ENCODE results near the gene TTLL8. TPM values are rescaled to one million over a fixed set of nuclear protein-coding genes. Genes with fewer than 3 reads are reported as not detected.
"Not testable (repeated sequence)": the region's sequence is repeated elsewhere in the genome, so short reads cannot be mapped to it uniquely, and the experiment has no call there.

Gene TTLL8
- total RNA-seq, 1 donor from 2014 or later = not detected

- intact Hi-C loops (cut with micrococcal nuclease) = loop anchor here (1.0 to 2.0 kb wide), 3 partner anchors 17 to 63 kb away; no protein-coding TSS in a partner anchor
- Mint-ChIP-seq H3K36me3 (ENCODE audit: low read depth) (no peaks in the 10 kb centered on the region), H3K9me3 (peaks cover 20% of the 10 kb centered on the region), H3K4me1 (ENCODE audit: low read depth) (peaks cover 3% of the 10 kb centered on the region), H3K27me3 (ENCODE audit: low read depth) (peaks cover 4% of the 10 kb centered on the region), H3K4me3 (ENCODE audit: low read depth) (no peak overlapping the region), H3K27ac (no peak overlapping the region)
- no peak for DNase-seq (ENCODE audit: low spot score)
Measured at GRCh38 chr22:49993649-49994360, 64.3 kb downstream of the TTLL8 start.

- H3K27ac Mint-ChIP-seq = no peak overlapping the region
- intact Hi-C loops (cut with micrococcal nuclease) = loop anchor here (1.0 to 2.0 kb wide), 3 partner anchors 16 to 62 kb away; no protein-coding TSS in a partner anchor
- DNase-seq (ENCODE audit: low spot score) = peak; percentile 49
- H3K9me3 Mint-ChIP-seq = peaks cover 25% of the 10 kb centered on the region
- H3K4me1 Mint-ChIP-seq (ENCODE audit: low read depth) = peaks cover 3% of the 10 kb centered on the region
- peaks cover 7% of the 10 kb centered on the region for H3K27me3 Mint-ChIP-seq (ENCODE audit: low read depth)
- H3K4me3 Mint-ChIP-seq (ENCODE audit: low read depth) = no peak overlapping the region
- peaks cover 3% of the 10 kb centered on the region for H3K36me3 Mint-ChIP-seq (ENCODE audit: low read depth)
Measured at GRCh38 chr22:49992921-49993648, 65.0 kb downstream of the TTLL8 start.

- intact Hi-C loops (cut with micrococcal nuclease) = loop anchor here (2.0 kb wide), 1 partner anchor 15 kb away; no protein-coding TSS in a partner anchor
- H3K27ac Mint-ChIP-seq = no peak overlapping the region
- no peak for DNase-seq (ENCODE audit: low spot score)
- no peak overlapping the region for H3K4me3 Mint-ChIP-seq (ENCODE audit: low read depth)
- peaks cover 3% of the 10 kb centered on the region for H3K4me1 Mint-ChIP-seq (ENCODE audit: low read depth)
- H3K9me3 Mint-ChIP-seq = peaks cover 30% of the 10 kb centered on the region
- peaks cover 3% of the 10 kb centered on the region for H3K36me3 Mint-ChIP-seq (ENCODE audit: low read depth)
- H3K27me3 Mint-ChIP-seq (ENCODE audit: low read depth) = peaks cover 9% of the 10 kb centered on the region
Measured at GRCh38 chr22:49991907-49992533, 66.1 kb downstream of the TTLL8 start.

DNA sequence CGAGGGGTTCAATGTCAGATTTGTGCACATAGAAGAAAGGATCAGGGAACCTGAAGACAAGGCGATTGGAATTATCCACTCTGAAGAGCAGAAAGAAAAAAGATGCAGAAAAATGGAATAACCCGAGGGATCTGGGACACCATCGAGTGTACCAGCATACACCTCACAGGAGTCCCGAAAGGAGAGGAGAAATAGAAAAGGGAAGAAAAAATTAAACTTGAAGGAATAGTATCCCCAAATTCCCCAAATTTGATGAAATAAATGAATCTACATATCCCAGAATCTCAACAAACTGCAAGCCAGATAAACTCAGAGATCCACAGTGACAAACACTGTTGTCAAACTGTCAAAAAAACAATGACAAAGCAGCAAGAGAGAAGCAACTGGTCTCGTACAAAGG is 66.9 kb downstream of the TTLL8 start:
- H3K4me3 Mint-ChIP-seq (ENCODE audit: low read depth) = no peak overlapping the region
- H3K27me3 Mint-ChIP-seq (ENCODE audit: low read depth) = peaks cover 17% of the 10 kb centered on the region
- H3K4me1 Mint-ChIP-seq (ENCODE audit: low read depth) = peaks cover 3% of the 10 kb centered on the region
- intact Hi-C loops (cut with micrococcal nuclease) = no loop called here
- peaks cover 3% of the 10 kb centered on the region for H3K36me3 Mint-ChIP-seq (ENCODE audit: low read depth)
- H3K27ac Mint-ChIP-seq = no peak overlapping the region
- H3K9me3 Mint-ChIP-seq = peaks cover 38% of the 10 kb centered on the region
- DNase-seq (ENCODE audit: low spot score) = no peak

DNA sequence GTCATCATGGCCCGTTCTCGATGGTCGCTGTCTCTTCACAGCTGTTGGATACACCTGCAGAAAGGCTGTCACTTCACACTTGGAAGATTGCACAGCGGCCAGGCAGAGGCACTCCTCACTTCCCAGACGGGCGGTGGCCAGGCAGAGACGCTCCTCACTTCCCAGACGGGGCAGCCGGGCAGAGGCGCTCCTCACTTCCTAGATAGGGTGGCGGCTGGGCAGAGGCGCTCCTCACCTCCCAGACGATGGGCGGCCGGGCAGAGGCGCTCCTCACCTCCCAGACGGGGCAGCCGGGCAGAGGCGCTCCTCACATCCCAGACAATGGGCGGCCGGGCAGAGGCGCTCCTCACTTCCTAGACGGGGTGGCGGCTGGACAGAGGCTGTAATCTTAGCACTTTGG is 68.3 kb downstream of the TTLL8 start:
- intact Hi-C loops (cut with micrococcal nuclease); H3K4me3 Mint-ChIP-seq (ENCODE audit: low read depth); H3K27ac Mint-ChIP-seq; H3K4me1 Mint-ChIP-seq (ENCODE audit: low read depth); DNase-seq (ENCODE audit: low spot score); H3K36me3 Mint-ChIP-seq (ENCODE audit: low read depth): not testable (repeated sequence)
- Mint-ChIP-seq H3K9me3 (peaks cover 45% of the 10 kb centered on the region), H3K27me3 (ENCODE audit: low read depth) (peaks cover 25% of the 10 kb centered on the region)

DNA sequence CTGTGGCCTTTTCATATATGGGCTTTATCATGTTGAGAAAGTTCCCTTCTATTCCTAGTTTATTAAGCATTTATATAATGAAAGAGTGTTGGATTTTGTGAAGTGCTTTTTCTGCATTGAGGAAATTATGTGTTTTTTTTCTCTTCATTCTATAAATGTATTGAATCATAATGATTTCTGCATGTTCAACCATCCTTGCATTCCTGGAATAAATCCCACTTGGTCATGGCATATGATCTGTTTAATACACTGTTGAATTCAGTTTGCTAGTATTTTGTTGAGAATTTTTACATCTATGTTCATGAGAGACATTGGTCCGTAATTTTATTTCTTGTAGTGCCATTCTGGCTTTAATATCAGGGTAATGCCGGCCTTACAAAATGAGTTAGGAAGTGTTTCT is 71.8 kb downstream of the TTLL8 start:
- Mint-ChIP-seq H3K4me3 (ENCODE audit: low read depth) (no peak overlapping the region), H3K36me3 (ENCODE audit: low read depth) (peaks cover 8% of the 10 kb centered on the region), H3K27me3 (ENCODE audit: low read depth) (peaks cover 29% of the 10 kb centered on the region), H3K9me3 (peaks cover 42% of the 10 kb centered on the region), H3K4me1 (ENCODE audit: low read depth) (peaks cover 3% of the 10 kb centered on the region), H3K27ac (no peak overlapping the region)
- intact Hi-C loops (cut with micrococcal nuclease) = no loop called here
- DNase-seq (ENCODE audit: low spot score) = no peak

- Mint-ChIP-seq H3K27ac (no peak overlapping the region), H3K27me3 (ENCODE audit: low read depth) (peaks cover 25% of the 10 kb centered on the region), H3K36me3 (ENCODE audit: low read depth) (peaks cover 22% of the 10 kb centered on the region), H3K4me3 (ENCODE audit: low read depth) (no peak overlapping the region), H3K9me3 (peaks cover 48% of the 10 kb centered on the region), H3K4me1 (ENCODE audit: low read depth) (peaks cover 10% of the 10 kb centered on the region)
- no peak for DNase-seq (ENCODE audit: low spot score)
- intact Hi-C loops (cut with micrococcal nuclease) = no loop called here
Measured at GRCh38 chr22:49983148-49984042, 74.7 kb downstream of the TTLL8 start.

GRCh38 chr22:49981799-49982198 is 76.3 kb downstream of the TTLL8 start:
- H3K27me3 Mint-ChIP-seq (ENCODE audit: low read depth) = peaks cover 21% of the 10 kb centered on the region
- H3K36me3 Mint-ChIP-seq (ENCODE audit: low read depth) = peaks cover 27% of the 10 kb centered on the region
- H3K4me1 Mint-ChIP-seq (ENCODE audit: low read depth) = peaks cover 13% of the 10 kb centered on the region
- H3K27ac Mint-ChIP-seq; intact Hi-C loops (cut with micrococcal nuclease); H3K4me3 Mint-ChIP-seq (ENCODE audit: low read depth); DNase-seq (ENCODE audit: low spot score): not testable (repeated sequence)
- H3K9me3 Mint-ChIP-seq = peaks cover 42% of the 10 kb centered on the region

- peak; percentile 10 for DNase-seq (ENCODE audit: low spot score)
- intact Hi-C loops (cut with micrococcal nuclease) = no loop called here
- H3K27ac Mint-ChIP-seq = peak overlapping the region; percentile 62
Measured at GRCh38 chr22:49979587-49980264, 78.4 kb downstream of the TTLL8 start.

DNA sequence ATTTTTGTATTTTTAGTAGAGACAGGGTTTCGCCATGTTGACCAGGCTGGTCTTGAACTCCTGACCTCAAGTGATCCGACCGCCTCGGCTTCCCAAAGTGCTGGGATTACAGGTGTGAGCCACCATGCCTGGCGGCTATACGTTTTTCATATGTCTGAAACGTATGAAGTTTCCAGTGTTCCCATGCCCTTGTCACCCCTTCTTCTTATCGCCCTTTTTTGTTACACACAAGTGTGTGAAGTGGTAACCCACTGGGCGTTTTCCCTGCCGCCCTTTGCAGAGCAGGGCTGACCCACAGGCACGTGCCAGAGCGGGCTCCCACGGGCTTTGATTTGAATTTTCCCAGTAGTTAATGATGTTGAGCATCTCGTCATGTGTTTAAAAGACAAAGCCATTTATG is 80.5 kb downstream of the TTLL8 start:
- Mint-ChIP-seq H3K4me3 (ENCODE audit: low read depth) (no peak overlapping the region), H3K36me3 (ENCODE audit: low read depth) (peaks cover 25% of the 10 kb centered on the region), H3K27me3 (ENCODE audit: low read depth) (peaks cover 2% of the 10 kb centered on the region), H3K9me3 (peaks cover 29% of the 10 kb centered on the region), H3K27ac (no peak overlapping the region), H3K4me1 (ENCODE audit: low read depth) (peaks cover 24% of the 10 kb centered on the region)
- no peak for DNase-seq (ENCODE audit: low spot score)
- intact Hi-C loops (cut with micrococcal nuclease) = loop anchor here (2.0 kb wide), 2 partner anchors 15 kb away; no protein-coding TSS in a partner anchor

More at GRCh38 chr22:49979587-49980264, 78.4 kb downstream of the TTLL8 start:
- Mint-ChIP-seq H3K9me3 (peaks cover 34% of the 10 kb centered on the region), H3K4me1 (ENCODE audit: low read depth) (peaks cover 27% of the 10 kb centered on the region), H3K27me3 (ENCODE audit: low read depth) (peaks cover 7% of the 10 kb centered on the region), H3K4me3 (ENCODE audit: low read depth) (no peak overlapping the region), H3K36me3 (ENCODE audit: low read depth) (peaks cover 30% of the 10 kb centered on the region)

DNA sequence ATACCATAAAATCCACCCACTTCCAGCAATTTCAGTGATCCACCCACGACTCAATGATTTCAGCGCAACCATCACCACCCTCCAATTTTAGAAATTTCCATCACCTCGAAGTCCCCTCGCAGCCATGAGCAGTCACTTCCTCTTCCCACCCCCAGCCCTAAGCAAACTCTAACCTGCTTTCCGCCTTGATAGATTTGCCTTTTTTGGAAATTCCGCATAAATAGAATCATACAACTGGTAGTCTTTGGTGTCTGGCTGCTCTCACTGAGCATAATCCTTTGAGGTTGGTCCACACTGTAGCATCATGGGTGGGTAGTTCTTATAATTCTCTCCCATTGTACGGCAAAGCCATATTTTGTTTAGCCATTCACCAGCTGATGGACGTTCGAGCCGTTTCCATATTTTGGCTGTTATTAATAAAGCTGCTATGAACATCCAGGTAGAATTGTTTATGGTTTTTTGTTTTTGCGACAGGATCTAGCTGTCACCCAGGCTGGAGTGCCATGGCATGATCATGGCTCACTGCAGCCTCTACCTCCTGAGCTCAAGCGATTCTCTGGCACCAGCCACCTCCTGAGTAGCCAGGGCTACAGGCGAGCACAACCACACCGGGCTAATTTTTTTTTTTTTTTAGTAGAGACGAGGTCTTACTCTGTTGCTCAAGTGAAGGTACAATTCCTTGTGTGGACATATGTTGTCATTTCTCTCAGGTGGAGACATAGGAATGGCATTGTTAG is 81.5 kb downstream of the TTLL8 start:
- peak; percentile 47 for DNase-seq (ENCODE audit: low spot score)
- Mint-ChIP-seq H3K4me1 (ENCODE audit: low read depth) (peaks cover 24% of the 10 kb centered on the region), H3K4me3 (ENCODE audit: low read depth) (no peak overlapping the region), H3K27me3 (ENCODE audit: low read depth) (no peaks in the 10 kb centered on the region), H3K9me3 (peaks cover 29% of the 10 kb centered on the region), H3K27ac (peak overlapping the region; percentile 62), H3K36me3 (ENCODE audit: low read depth) (peaks cover 25% of the 10 kb centered on the region)
- intact Hi-C loops (cut with micrococcal nuclease) = loop anchor here (2.0 kb wide), 2 partner anchors 14 to 16 kb away; no protein-coding TSS in a partner anchor
